GM12874 (cell line): Measurements from ENCODE around the gene SNRK.

Source experiments
- CTCF ChIP-seq: IDR thresholded peaks from 2 replicates; pipeline ENCODE4 v1.5.1; 2011; ENCODE audit warnings: low read depth, mild to moderate bottlenecking, control low read depth, low read length, moderate library complexity; ENCODE audit not compliant: insufficient read depth

The SNRK gene

GRCh38 chr3:43273416-43273815, 12.9 kb upstream of the SNRK start:
- TF ChIP-seq CTCF = no peak

GRCh38 chr3:43279082-43279481, 7.3 kb upstream of the SNRK start:
- TF ChIP-seq CTCF = no peak

- no peak for TF ChIP-seq CTCF
Measured at GRCh38 chr3:43279532-43279931, 6.8 kb upstream of the SNRK start.

- TF ChIP-seq CTCF = no peak
Measured at GRCh38 chr3:43281020-43281419, 5.3 kb upstream of the SNRK start.

GRCh38 chr3:43284171-43284570, 2.2 kb upstream of the SNRK start:
- TF ChIP-seq CTCF = no peak

- no peak for TF ChIP-seq CTCF
Measured at GRCh38 chr3:43285644-43286043, 696 bp upstream of the SNRK start.

GRCh38 chr3:43286841-43287499, 630 bp downstream of the SNRK start:
- no peak for TF ChIP-seq CTCF
